Psoas muscle (tissue), 8 donors: ENCODE measurements around the gene PAN3. TPM values are rescaled to one million over a fixed set of nuclear protein-coding genes. Genes with fewer than 3 reads are reported as not detected.
A peak's percentile ranks its signal among the peaks of the same experiment; 100 is the strongest.

Source experiments
- ATAC-seq, 4 donors: fragments of 200-7000 bp; cut with Tn5 transposase; one replicate each; pipeline ENCODE4 v1.9.1; 2020; ENCODE audit warnings: moderate library complexity in 3 of 4, mild to moderate bottlenecking in 2 of 4
- DNase-seq, 2 donors: peaks; one replicate each; pipeline ENCODE4 v3.0.0-alpha.2; 2020
- H3K27ac ChIP-seq: fragments of 200-600 bp; one replicate; pipeline ENCODE4 v1.8.0; 2022
- H3K27me3 ChIP-seq, 3 donors: fragments of 200-600 bp in 1 of 3; one replicate each; pipeline versions ENCODE4 v1.6.1 to v1.8.0; 2013 to 2022; ENCODE audit warnings: low read length in 2 of 3, mild to moderate bottlenecking in 2 of 3, moderate library complexity in 1 of 3; ENCODE audit not compliant: insufficient read depth in 3 of 3
- H3K36me3 ChIP-seq, 2 donors: fragments of 200-600 bp in 1 of 2; one replicate each; pipeline versions ENCODE4 v1.6.1 to v1.8.0; 2013 to 2022; ENCODE audit warnings: low read depth in 1 of 2, mild to moderate bottlenecking in 1 of 2, moderate library complexity in 1 of 2; ENCODE audit not compliant: insufficient read depth in 1 of 2
- H3K4me1 ChIP-seq: fragments of 200-600 bp; one replicate; pipeline ENCODE4 v1.8.0; 2022
- H3K4me3 ChIP-seq: fragments of 200-600 bp; one replicate; pipeline ENCODE4 v1.8.0; 2022; ENCODE audit warnings: mild to moderate bottlenecking
- H3K9me3 ChIP-seq: fragments of 200-600 bp; one replicate; pipeline ENCODE4 v1.8.0; 2022
- CTCF ChIP-seq: fragments of 200-600 bp; IDR thresholded peaks from one replicate; pipeline ENCODE4 v1.8.0; 2022; ENCODE audit warnings: antibody characterized with exemption
- WGBS, 3 donors: extraction: QIAGEN DNeasy Blood & Tissue Kit; methylation state at CpG; one replicate each; pipeline versions ENCODE4 v1.1.6 to v1.1.7; 2013; 5-methylcytosine and 5-hydroxymethylcytosine counted together
- intact Hi-C, 2 donors: fragments of 100-400 bp; cut with DNase I; formaldehyde crosslinking; loops; one replicate each; pipeline versions ENCODE4 v1.11.0 to v1.14.2; 2022
- polyA plus RNA-seq, 3 donors: library from polyadenylated mRNA; stranded (reverse); fragments of 200-250 nt; gene quantifications; one replicate each; pipeline ENCODE4 v1.2.3, GENCODE V29; 2013
- total RNA-seq, 4 donors: library from RNA; stranded (reverse); fragmentation: NEBNext Ultra II Directional in 2 of 4; extraction: Animal tissue kit (Norgen Biotek cat#: 25700) in 2 of 4; gene quantifications; one replicate each; pipeline versions ENCODE4 v1.2.1 to v1.2.4, GENCODE V29; 2021 to 2023
- donor health status: healthy with polysubstance abuse.
- donor health status: DM: no; HTN: no; CAD: no; lungs with moderate emphysema.
- donor health status: Bipolar disorder and iron deficiency.
- donor health status: healthy.
- donor health status: DM: yes; HTN: yes; CAD: no.
- donor health status: DM: no; HTN: no; CAD: no.
- donor health status: DM: no; HTN: no; CAD: no.
- donor health status: DM: yes; HTN: yes; CAD: no.

PAN3 gene
- total and polyA plus RNA-seq, 7 donors = 2.3 to 9.0 (median 5.9) TPM

- Histone ChIP-seq H3K27me3 (no peaks in the 10 kb centered on the region), H3K27ac (no peak overlapping the region), H3K4me1 (no peaks in the 10 kb centered on the region), H3K4me3 (no peak overlapping the region), H3K36me3 (no peaks in the 10 kb centered on the region), H3K9me3 (no peaks in the 10 kb centered on the region)
- 25 to 48% (median 26%) methylated on average over 3 of the region's 3 CpGs for WGBS, 3 donors
- intact Hi-C loops = no loop called here
- ATAC-seq (peak in 1 of 4 donors; percentile 44), DNase-seq (no peak)
- TF ChIP-seq CTCF = no peak
These were observed 197.9 kb downstream of the PAN3 start for GRCh38 chr13:28336193-28336657.

- no peaks in the 10 kb centered on the region for H3K27me3 ChIP-seq
- DNase-seq (no peak), ATAC-seq (peak in 1 of 4 donors; percentile 37)
- no peaks in the 10 kb centered on the region for H3K9me3 ChIP-seq
- H3K4me1 ChIP-seq = no peaks in the 10 kb centered on the region
- WGBS, 3 donors = 21 to 25% (median 21%) methylated on average over 4 of the region's 4 CpGs
- intact Hi-C loops = no loop called here
- no peak for TF ChIP-seq CTCF
- peak overlapping the region; percentile 4 for H3K27ac ChIP-seq
- H3K4me3 ChIP-seq = no peak overlapping the region
- no peaks in the 10 kb centered on the region for H3K36me3 ChIP-seq
These were observed 199.0 kb downstream of the PAN3 start for GRCh38 chr13:28337166-28338005.

GRCh38 chr13:28338006-28338574 lies 199.7 kb downstream of the PAN3 start:
- H3K4me3 ChIP-seq = no peak overlapping the region
- TF ChIP-seq CTCF = no peak
- intact Hi-C loops = no loop called here
- no peak for ATAC-seq
- no peaks in the 10 kb centered on the region for H3K4me1 ChIP-seq
- H3K27me3 ChIP-seq = no peaks in the 10 kb centered on the region
- no peaks in the 10 kb centered on the region for H3K36me3 ChIP-seq
- H3K9me3 ChIP-seq = no peaks in the 10 kb centered on the region
- DNase-seq = no peak
- 13 to 21% (median 18%) methylated on average over 4 of the region's 4 CpGs for WGBS, 3 donors
- peak overlapping the region; percentile 4 for H3K27ac ChIP-seq

GRCh38 chr13:28338742-28339141 lies 200.4 kb downstream of the PAN3 start:
- Histone ChIP-seq H3K27ac (no peak overlapping the region), H3K27me3 (no peaks in the 10 kb centered on the region), H3K4me3 (no peak overlapping the region), H3K4me1 (no peaks in the 10 kb centered on the region), H3K36me3 (no peaks in the 10 kb centered on the region), H3K9me3 (no peaks in the 10 kb centered on the region)
- intact Hi-C loops = no loop called here
- ATAC-seq (no peak), DNase-seq (no peak)
- 65 to 73% (median 68%) methylated on average over 6 of the region's 6 CpGs for WGBS, 3 donors
- no peak for TF ChIP-seq CTCF
